CD8-positive, alpha-beta memory T cell (primary cell): ENCODE measurements around the gene DENND1A. TPM values are rescaled to one million over a fixed set of nuclear protein-coding genes. Genes with fewer than 3 reads are reported as not detected.

Source experiments
- CTCF ChIA-PET: fragments of 350-600 bp; sonication (Branson Sonifier 250); formaldehyde crosslinking; loops from one replicate; lab custom pipeline; 2021; ENCODE audit warnings: antibody characterized with exemption; lab: Charles Lee
- POLR2A ChIA-PET: fragments of 350-600 bp; sonication (Branson Sonifier 250); formaldehyde crosslinking; loops from one replicate; lab custom pipeline; 2021; ENCODE audit warnings: antibody characterized with exemption; lab: Charles Lee
- DNase-seq, 5 donors: peaks; one replicate each; pipeline versions ENCODE4 v3.0.0 to v3.0.0-alpha.2; 2020 to 2022; ENCODE audit warnings: mixed read lengths in 1 of 5
- H3K27ac ChIP-seq: one replicate; pipeline ENCODE4 v1.7.0; 2013; ENCODE audit warnings: low read depth, mild to moderate bottlenecking, low read length, moderate library complexity
- H3K27me3 ChIP-seq: 2 replicates; pipeline ENCODE4 v1.7.0; 2013; ENCODE audit warnings: low read length, mild to moderate bottlenecking; ENCODE audit not compliant: insufficient read depth, poor library complexity, severe bottlenecking
- H3K36me3 ChIP-seq: 2 replicates; pipeline ENCODE4 v1.7.0; 2013; ENCODE audit warnings: mild to moderate bottlenecking, low read length, moderate library complexity; ENCODE audit not compliant: insufficient read depth
- H3K4me1 ChIP-seq: 2 replicates; pipeline ENCODE4 v1.7.0; 2013; ENCODE audit warnings: mild to moderate bottlenecking, low read length, moderate library complexity; ENCODE audit not compliant: insufficient read depth
- H3K4me3 ChIP-seq: 2 replicates; pipeline ENCODE4 v1.7.0; 2013; ENCODE audit warnings: mild to moderate bottlenecking, low read length
- H3K9me3 ChIP-seq: 2 replicates; pipeline ENCODE4 v1.7.0; 2013; ENCODE audit warnings: mild to moderate bottlenecking, low read length
- H3K27ac Mint-ChIP-seq, 8 donors: one replicate each; pipeline ENCODE4 v1.8.0; 2020 to 2021; ENCODE audit warnings: mixed read lengths in 8 of 8, mild to moderate bottlenecking in 6 of 8, inconsistent platforms in 3 of 8, moderate library complexity in 3 of 8
- H3K27me3 Mint-ChIP-seq, 2 donors: one replicate each; pipeline ENCODE4 v1.8.0; 2020 to 2021; ENCODE audit warnings: mixed read lengths in 2 of 2, mild to moderate bottlenecking in 1 of 2, moderate library complexity in 1 of 2
- H3K36me3 Mint-ChIP-seq, 3 donors: one replicate each; pipeline ENCODE4 v1.8.0; 2020 to 2021; ENCODE audit warnings: mixed read lengths in 3 of 3, inconsistent platforms in 1 of 3, mild to moderate bottlenecking in 1 of 3
- H3K4me1 Mint-ChIP-seq, 3 donors: one replicate each; pipeline ENCODE4 v1.8.0; 2020 to 2021; ENCODE audit warnings: mixed read lengths in 3 of 3, inconsistent platforms in 1 of 3, mild to moderate bottlenecking in 1 of 3
- H3K4me3 Mint-ChIP-seq, 7 donors: one replicate each; pipeline ENCODE4 v1.8.0; 2020 to 2021; ENCODE audit warnings: mixed read lengths in 7 of 7, mild to moderate bottlenecking in 6 of 7, moderate library complexity in 4 of 7, inconsistent platforms in 2 of 7
- H3K9me3 Mint-ChIP-seq, 5 donors: one replicate each; pipeline ENCODE4 v1.8.0; 2020 to 2022; ENCODE audit warnings: mixed read lengths in 5 of 5, mild to moderate bottlenecking in 3 of 5, moderate library complexity in 2 of 5, inconsistent platforms in 1 of 5
- polyA plus RNA-seq: library from polyadenylated mRNA; unstranded; fragments of 300-500 nt; fragmentation: Illumina TruSeq; gene quantifications from one replicate; pipeline ENCODE4 v1.2.3, GENCODE V29; 2021
- total RNA-seq, 2 experiments: library from RNA; stranded (reverse); gene quantifications; one replicate each; pipeline ENCODE4 v1.2.3, GENCODE V29; 2021

The DENND1A gene
- total and polyA plus RNA-seq, 3 experiments from 2014 or later = 7.2 to 15.1 (median 15.0) TPM

DNA sequence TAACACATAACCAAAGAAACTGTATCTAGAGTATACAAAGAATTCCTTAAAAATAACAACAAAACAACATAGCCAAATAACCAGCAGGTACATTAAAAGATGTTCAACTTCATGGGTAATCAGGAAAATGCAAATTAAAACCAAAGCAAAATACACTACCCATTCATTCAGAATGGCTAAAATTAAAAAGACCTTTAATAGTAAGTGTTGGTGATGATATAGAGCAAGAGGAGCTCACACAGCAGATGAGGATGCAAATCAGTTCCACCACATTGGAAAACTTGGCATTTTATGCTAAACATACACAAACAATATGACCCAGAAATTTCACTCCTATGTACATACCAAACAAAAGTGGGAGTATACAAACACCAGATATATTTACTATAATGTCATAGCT, 97.8 kb downstream of the DENND1A start:
- H3K27ac Mint-ChIP-seq = no peak overlapping the region
- no peaks in the 10 kb centered on the region for H3K36me3 ChIP-seq
- peaks cover 9% of the 10 kb centered on the region for H3K9me3 ChIP-seq
- CTCF ChIA-PET = no interaction called here
- H3K4me1 Mint-ChIP-seq = peaks cover 22 to 29% (median 25%) of the 10 kb centered on the region in 3 donors
- POLR2A ChIA-PET = no interaction called here
- no peaks in the 10 kb centered on the region for H3K27me3 Mint-ChIP-seq
- H3K27me3 ChIP-seq = no peaks in the 10 kb centered on the region
- H3K9me3 Mint-ChIP-seq = peaks cover 25 to 39% (median 34%) of the 10 kb centered on the region in 5 donors
- H3K36me3 Mint-ChIP-seq = peaks cover 36 to 47% (median 38%) of the 10 kb centered on the region in 3 donors
- no peak overlapping the region for H3K4me3 ChIP-seq
- no peak overlapping the region for H3K27ac ChIP-seq
- H3K4me1 ChIP-seq = peaks cover 13% of the 10 kb centered on the region
- H3K4me3 Mint-ChIP-seq = no peak overlapping the region
- no peak for DNase-seq

DNA sequence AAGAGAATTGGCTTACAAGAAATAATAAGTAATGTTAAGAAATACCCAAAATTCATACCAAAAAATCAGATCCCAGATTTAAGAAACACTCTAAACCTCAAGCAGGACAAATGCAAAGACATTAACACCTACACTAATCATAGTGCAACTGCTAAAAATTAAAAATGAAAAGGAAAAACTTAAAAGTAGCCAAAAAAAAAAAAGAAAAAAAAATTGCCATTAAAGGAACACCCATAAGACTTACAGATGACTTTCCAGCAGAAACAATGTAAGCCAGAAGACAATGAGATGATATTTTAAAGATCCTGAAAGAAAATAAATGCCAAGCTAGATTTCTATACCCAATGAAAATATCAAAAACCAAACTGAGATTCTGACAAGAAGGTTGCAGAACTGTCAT, 101.5 kb downstream of the DENND1A start:
- ChIA-PET POLR2A (no interaction called here), CTCF (no interaction called here)
- Mint-ChIP-seq H3K27me3 (peaks cover 0 to 2% of the 10 kb centered on the region in 2 donors), H3K9me3 (peaks cover 25 to 46% (median 34%) of the 10 kb centered on the region in 5 donors), H3K36me3 (peaks cover 38 to 62% (median 41%) of the 10 kb centered on the region in 3 donors), H3K4me3 (no peak overlapping the region), H3K4me1 (peaks cover 0 to 12% (median 2%) of the 10 kb centered on the region in 3 donors), H3K27ac (no peak overlapping the region)
- Histone ChIP-seq H3K4me3 (no peak overlapping the region), H3K9me3 (peaks cover 9% of the 10 kb centered on the region), H3K27ac (no peak overlapping the region), H3K27me3 (no peaks in the 10 kb centered on the region), H3K4me1 (no peaks in the 10 kb centered on the region), H3K36me3 (no peaks in the 10 kb centered on the region)
- no peak for DNase-seq

DNA sequence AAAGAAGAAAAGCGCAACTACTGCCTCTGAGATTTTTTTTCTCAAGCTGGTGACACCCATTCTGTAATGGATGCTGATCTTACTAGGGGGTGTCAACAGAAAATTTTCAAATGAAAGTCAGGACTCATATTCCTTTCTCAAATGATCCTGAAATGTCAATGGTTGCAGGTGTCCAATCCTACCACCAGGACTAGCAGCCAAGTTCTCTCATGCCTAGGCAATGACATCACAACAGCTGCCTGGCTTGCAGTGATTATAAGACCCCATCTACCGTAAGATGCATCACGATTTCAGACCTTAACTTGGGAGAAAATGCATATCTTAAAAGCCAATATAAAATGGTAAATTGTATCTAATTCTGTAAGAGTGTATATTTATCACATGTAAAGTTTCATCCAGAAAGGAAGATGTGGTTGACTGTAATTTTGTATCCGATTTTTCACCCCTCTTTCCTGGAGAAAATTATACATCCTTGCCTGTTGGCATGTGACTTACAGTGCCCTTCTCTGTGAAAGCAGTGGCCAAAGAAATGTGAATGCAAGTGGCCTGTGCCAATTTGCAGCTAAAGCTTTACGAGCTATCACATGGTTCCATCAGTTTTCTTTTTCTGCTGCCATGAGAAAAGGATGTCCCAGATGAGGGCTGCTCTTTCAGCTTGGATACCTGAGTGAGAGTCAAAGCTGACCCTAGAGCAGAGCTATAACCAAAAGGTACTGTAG, 104.4 kb downstream of the DENND1A start:
- ChIA-PET CTCF (no interaction called here), POLR2A (interaction anchor here (0.6 kb wide), 1 partner anchor 1960 kb away, joined by 3 read pairs; no protein-coding TSS in a partner anchor)
- no peaks in the 10 kb centered on the region for H3K27me3 ChIP-seq
- Mint-ChIP-seq H3K4me1 (peaks cover 0 to 7% (median 0%) of the 10 kb centered on the region in 3 donors), H3K36me3 (peaks cover 28 to 48% (median 31%) of the 10 kb centered on the region in 3 donors), H3K27me3 (peaks cover 0 to 2% of the 10 kb centered on the region in 2 donors), H3K27ac (no peak overlapping the region), H3K9me3 (peaks cover 16 to 36% (median 29%) of the 10 kb centered on the region in 5 donors), H3K4me3 (no peak overlapping the region)
- H3K4me3 ChIP-seq = no peak overlapping the region
- no peak overlapping the region for H3K27ac ChIP-seq
- H3K36me3 ChIP-seq = no peaks in the 10 kb centered on the region
- DNase-seq = no peak
- no peaks in the 10 kb centered on the region for H3K4me1 ChIP-seq
- peaks cover 9% of the 10 kb centered on the region for H3K9me3 ChIP-seq

DNA sequence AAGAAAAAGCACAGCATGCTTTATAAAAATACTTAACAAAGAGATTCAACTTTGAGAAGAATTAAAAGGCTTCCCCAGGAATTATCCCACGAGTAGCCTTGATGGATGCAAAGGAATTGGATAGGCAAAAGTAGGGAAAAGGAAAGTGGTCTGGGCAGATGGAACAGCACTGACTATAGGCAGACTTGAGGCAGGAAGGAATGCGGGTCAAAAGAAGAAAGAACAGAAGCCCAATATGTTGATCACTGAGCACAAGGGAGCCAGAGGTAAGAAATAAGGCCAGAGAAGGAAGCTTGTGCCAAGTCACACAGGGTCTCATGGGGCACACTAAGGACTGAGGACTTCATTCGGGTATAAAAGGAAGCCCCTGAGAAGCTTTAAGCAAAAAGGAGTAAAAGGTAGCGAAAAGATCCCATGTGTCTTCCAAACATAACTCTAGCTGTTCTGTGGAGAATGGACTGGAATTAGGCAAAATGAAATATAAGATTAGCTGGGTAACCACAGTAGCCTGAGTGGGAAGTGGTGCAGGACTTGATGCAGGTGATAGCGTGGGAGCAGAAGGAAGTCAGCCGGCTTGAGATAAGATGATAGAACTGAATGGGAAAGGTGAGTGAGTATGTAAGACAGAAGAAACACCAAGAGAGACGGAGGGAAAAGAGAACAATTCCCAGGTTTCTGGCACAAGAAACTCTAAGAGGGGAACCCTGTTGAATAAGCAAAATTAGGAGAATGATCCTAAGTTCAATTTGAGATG, 106.6 kb downstream of the DENND1A start:
- no peaks in the 10 kb centered on the region for H3K36me3 ChIP-seq
- no peak for DNase-seq
- POLR2A ChIA-PET = no interaction called here
- H3K27me3 ChIP-seq = no peaks in the 10 kb centered on the region
- no peaks in the 10 kb centered on the region for H3K4me1 ChIP-seq
- H3K4me3 ChIP-seq = no peak overlapping the region
- Mint-ChIP-seq H3K27me3 (peaks cover 0 to 2% of the 10 kb centered on the region in 2 donors), H3K9me3 (peaks cover 10 to 17% (median 11%) of the 10 kb centered on the region in 5 donors), H3K4me1 (peaks cover 0 to 7% (median 0%) of the 10 kb centered on the region in 3 donors), H3K27ac (peak overlapping the region in 1 of 8 donors; percentile 8), H3K36me3 (peaks cover 12 to 28% (median 17%) of the 10 kb centered on the region in 3 donors), H3K4me3 (no peak overlapping the region)
- no peak overlapping the region for H3K27ac ChIP-seq
- CTCF ChIA-PET = no interaction called here
- H3K9me3 ChIP-seq = peaks cover 3% of the 10 kb centered on the region

DNA sequence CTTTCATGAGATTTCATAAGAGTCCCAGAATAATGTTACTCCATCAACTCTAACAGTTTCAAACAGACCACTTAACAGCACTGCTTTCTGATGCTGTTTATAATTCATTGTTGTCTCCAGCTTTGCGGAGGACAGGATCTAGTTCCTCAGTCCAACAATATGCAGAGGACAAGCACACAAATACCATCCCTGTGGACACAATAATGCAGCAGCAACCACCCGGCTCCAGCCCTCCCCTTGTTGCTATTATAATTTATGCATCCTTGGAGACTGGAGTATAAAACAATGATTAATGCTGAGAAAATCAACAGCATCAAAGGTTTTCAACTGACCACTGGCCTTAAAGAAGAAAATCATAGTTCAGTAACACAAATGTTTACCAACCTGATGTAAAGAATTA, 108.3 kb downstream of the DENND1A start:
- POLR2A ChIA-PET = no interaction called here
- Mint-ChIP-seq H3K27me3 (peaks cover 0 to 2% of the 10 kb centered on the region in 2 donors), H3K9me3 (peaks cover 0 to 7% (median 0%) of the 10 kb centered on the region in 5 donors), H3K4me3 (no peak overlapping the region), H3K4me1 (peaks cover 0 to 7% (median 0%) of the 10 kb centered on the region in 3 donors), H3K36me3 (peaks cover 7 to 15% (median 7%) of the 10 kb centered on the region in 3 donors), H3K27ac (no peak overlapping the region)
- Histone ChIP-seq H3K4me1 (no peaks in the 10 kb centered on the region), H3K4me3 (no peak overlapping the region), H3K27me3 (no peaks in the 10 kb centered on the region), H3K9me3 (no peaks in the 10 kb centered on the region), H3K27ac (no peak overlapping the region), H3K36me3 (no peaks in the 10 kb centered on the region)
- no peak for DNase-seq
- CTCF ChIA-PET = no interaction called here

DNA sequence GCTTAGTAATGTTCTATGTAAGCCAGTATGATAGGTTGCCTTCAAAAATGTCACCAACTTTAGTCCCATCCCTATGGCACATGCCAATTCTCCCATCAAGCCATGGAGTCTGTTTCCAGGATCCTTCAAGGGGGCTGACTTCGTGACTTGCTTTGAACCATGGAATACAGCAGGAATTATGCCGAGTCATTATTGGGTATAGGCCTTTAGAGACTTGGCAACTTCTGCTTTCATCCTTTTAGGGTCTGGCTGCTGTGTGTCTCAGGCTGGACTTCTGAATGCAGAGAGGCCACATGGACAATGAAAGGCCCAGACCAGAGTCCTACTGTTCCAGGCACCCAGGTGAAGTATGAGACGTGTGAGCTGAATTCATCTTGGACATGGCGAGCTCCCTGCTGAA, 109.8 kb downstream of the DENND1A start:
- DNase-seq = no peak
- Mint-ChIP-seq H3K27me3 (peaks cover 0 to 2% of the 10 kb centered on the region in 2 donors), H3K27ac (peak overlapping the region in 1 of 8 donors; percentile 2), H3K4me1 (peaks cover 0 to 7% (median 0%) of the 10 kb centered on the region in 3 donors), H3K36me3 (peaks cover 2 to 10% (median 7%) of the 10 kb centered on the region in 3 donors), H3K4me3 (no peak overlapping the region), H3K9me3 (peaks cover 0 to 2% (median 0%) of the 10 kb centered on the region in 5 donors)
- H3K36me3 ChIP-seq = no peaks in the 10 kb centered on the region
- no peak overlapping the region for H3K4me3 ChIP-seq
- H3K27me3 ChIP-seq = no peaks in the 10 kb centered on the region
- POLR2A ChIA-PET = no interaction called here
- H3K9me3 ChIP-seq = no peaks in the 10 kb centered on the region
- H3K4me1 ChIP-seq = no peaks in the 10 kb centered on the region
- H3K27ac ChIP-seq = no peak overlapping the region
- CTCF ChIA-PET = no interaction called here

DNA sequence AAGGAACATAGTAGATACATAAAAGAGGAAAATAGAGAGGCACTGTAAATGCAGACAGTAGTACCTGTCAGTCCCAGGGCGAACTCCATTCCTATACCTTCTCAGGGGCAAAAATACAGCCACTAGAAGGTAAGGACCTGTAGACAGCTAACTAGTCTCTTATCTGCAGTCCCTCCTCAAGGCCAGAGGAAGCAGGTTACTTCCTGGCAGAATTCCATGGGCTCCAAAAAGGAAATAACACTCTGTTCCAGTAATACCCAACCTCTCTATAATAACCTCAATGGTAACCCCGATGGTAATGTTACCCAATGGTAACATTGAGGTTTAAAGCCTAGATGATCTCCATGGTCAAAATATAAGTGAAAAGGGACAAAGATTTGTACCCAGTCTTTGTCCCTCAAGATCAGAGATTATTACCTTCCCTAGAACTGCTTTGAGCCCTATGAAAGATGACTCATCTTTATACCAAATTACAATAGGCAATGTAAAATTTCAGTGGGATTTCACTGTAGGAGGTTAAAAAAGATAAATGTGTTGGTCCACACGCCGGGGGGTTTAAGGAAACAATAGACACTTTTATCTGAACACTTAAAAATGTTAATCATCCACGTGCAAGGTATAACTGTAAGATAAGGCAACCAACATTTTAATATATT, 113.0 kb downstream of the DENND1A start:
- peak overlapping the region in 1 of 8 donors; percentile 29 for H3K27ac Mint-ChIP-seq
- no peak overlapping the region for H3K27ac ChIP-seq
- DNase-seq = no peak
- H3K4me3 Mint-ChIP-seq = no peak overlapping the region
- no peaks in the 10 kb centered on the region for H3K4me1 ChIP-seq
- no peaks in the 10 kb centered on the region for H3K4me1 Mint-ChIP-seq
- no peaks in the 10 kb centered on the region for H3K9me3 Mint-ChIP-seq
- CTCF ChIA-PET = no interaction called here
- no peaks in the 10 kb centered on the region for H3K27me3 ChIP-seq
- H3K36me3 ChIP-seq = no peaks in the 10 kb centered on the region
- no peak overlapping the region for H3K4me3 ChIP-seq
- POLR2A ChIA-PET = no interaction called here
- peaks cover 0 to 3% (median 2%) of the 10 kb centered on the region in 3 donors for H3K36me3 Mint-ChIP-seq
- no peaks in the 10 kb centered on the region for H3K27me3 Mint-ChIP-seq
- no peaks in the 10 kb centered on the region for H3K9me3 ChIP-seq
